HG02938 (cell line): ENCODE data around the gene OR13C2.

Experiments
- ATAC-seq: cut with Tn5 transposase; IDR thresholded peaks from one replicate; pipeline ENCODE4 v1.9.1; 2021; ENCODE audit warnings: mild to moderate bottlenecking, moderate library complexity; ENCODE audit not compliant: unreplicated experiment

OR13C2 gene

GRCh38 chr9:104555521-104555920 lies 49.9 kb downstream of the OR13C2 start:
- no peak for ATAC-seq
